MCF 10A (cell line): ENCODE measurements around the gene DYDC2. TPM values are rescaled to one million over a fixed set of nuclear protein-coding genes. Genes with fewer than 3 reads are reported as not detected.
A peak's percentile ranks its signal among the peaks of the same experiment; 100 is the strongest.

Source experiments
- BruUV-seq: library from RNA; stranded (reverse); fragments of 400-500 nt; replicated peaks from 2 replicates; lab custom pipeline; 2021; lab: Mats Ljungman, UMichigan
- CTCF ChIA-PET: fragments of 300-600 bp; sonication (Branson Sonifier 250); formaldehyde crosslinking; extraction: SDS; loops from one replicate; lab custom pipeline; 2021; ENCODE audit warnings: antibody characterized with exemption, inconsistent platforms; lab: Yijun Ruan, JAX
- POLR2A ChIA-PET: fragments of 300-600, 350-650 bp; sonication (Branson Sonifier 250); formaldehyde crosslinking; extraction: SDS; loops from one replicate; lab custom pipeline; 2020; ENCODE audit warnings: antibody characterized with exemption, inconsistent platforms; lab: Yijun Ruan, JAX
- DNase-seq: peaks from one replicate; pipeline ENCODE4 v3.0.0-alpha.2; 2018; ENCODE audit not compliant: unreplicated experiment
- H3K27ac Mint-ChIP-seq: one replicate; pipeline ENCODE4 v1.8.0; 2022; ENCODE audit warnings: mild to moderate bottlenecking, low read depth, mixed read lengths; ENCODE audit not compliant: unreplicated experiment
- H3K27me3 Mint-ChIP-seq: one replicate; pipeline ENCODE4 v1.8.0; 2022; ENCODE audit warnings: mixed read lengths; ENCODE audit not compliant: insufficient read depth, unreplicated experiment
- H3K36me3 Mint-ChIP-seq: one replicate; pipeline ENCODE4 v1.8.0; 2022; ENCODE audit warnings: mild to moderate bottlenecking, moderate library complexity, mixed read lengths; ENCODE audit not compliant: insufficient read depth, unreplicated experiment
- H3K4me1 Mint-ChIP-seq: one replicate; pipeline ENCODE4 v1.8.0; 2022; ENCODE audit warnings: mixed read lengths; ENCODE audit not compliant: insufficient read depth, unreplicated experiment
- H3K4me3 Mint-ChIP-seq: one replicate; pipeline ENCODE4 v1.8.0; 2022; ENCODE audit warnings: mild to moderate bottlenecking, moderate library complexity, mixed read lengths; ENCODE audit not compliant: unreplicated experiment
- H3K9me3 Mint-ChIP-seq: one replicate; pipeline ENCODE4 v1.8.0; 2022; ENCODE audit warnings: mixed read lengths; ENCODE audit not compliant: unreplicated experiment
- CTCF ChIP-seq: fragments of 200-600 bp; IDR thresholded peaks from one replicate; pipeline ENCODE4 v1.8.0; 2022; ENCODE audit warnings: antibody characterized with exemption, mild to moderate bottlenecking; ENCODE audit not compliant: unreplicated experiment
- intact Hi-C: fragments of 100-400 bp; cut with micrococcal nuclease; formaldehyde crosslinking; loops from 2 replicates; pipeline ENCODE4 v1.14.1; 2022
- total RNA-seq: library from RNA; stranded (reverse); gene quantifications from 2 replicates; pipeline ENCODE4 v1.2.3, GENCODE V29; 2022

DYDC2 gene
- total RNA-seq, 1 experiment from 2014 or later: not detected

DNA sequence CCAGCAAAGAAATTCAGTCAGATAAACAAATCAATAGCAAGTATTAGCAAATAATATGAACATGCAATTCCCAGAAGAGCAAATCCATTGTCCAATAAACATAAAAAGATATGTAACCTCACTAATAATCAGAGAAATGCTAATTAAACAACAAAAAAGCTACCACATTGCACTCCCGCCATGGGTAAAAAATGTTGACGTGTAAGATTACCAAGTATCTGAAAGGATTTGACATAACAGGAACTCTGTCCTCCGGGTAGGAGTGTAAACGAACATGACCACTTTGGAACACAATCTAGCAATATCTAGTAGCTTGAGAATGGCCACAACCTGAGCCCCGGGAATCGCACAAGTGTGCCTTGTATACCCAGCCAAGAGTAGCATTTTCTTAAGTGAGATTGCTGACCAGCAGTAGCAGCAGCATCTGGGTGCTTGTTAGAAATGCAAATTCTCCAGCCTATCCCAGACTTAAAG, 31.7 kb upstream of the DYDC2 start:
- no peak for TF ChIP-seq CTCF
- intact Hi-C loops: no loop called here
- Mint-ChIP-seq H3K36me3 (no peaks in the 10 kb centered on the region), H3K27ac (no peak overlapping the region), H3K9me3 (no peaks in the 10 kb centered on the region), H3K4me3 (no peak overlapping the region), H3K4me1 (peaks cover 5% of the 10 kb centered on the region), H3K27me3 (no peaks in the 10 kb centered on the region)
- BruUV-seq: no TSS peak
- CTCF ChIA-PET: interaction anchor here (0.9 to 2.0 kb wide), 3 partner anchors 9 to 338 kb away, joined by 3 to 6 read pairs (median 5); no protein-coding TSS in a partner anchor
- POLR2A ChIA-PET: interaction anchor here (0.7 to 1.7 kb wide), 2 partner anchors 9 to 26 kb away, joined by 3 to 4 read pairs; no protein-coding TSS in a partner anchor
- no peak for DNase-seq

- H3K4me3 Mint-ChIP-seq: no peak overlapping the region
- CTCF ChIA-PET: interaction anchor here (1.1 to 1.8 kb wide), 2 partner anchors 8 to 10 kb away, joined by 4 to 6 read pairs; no protein-coding TSS in a partner anchor
- H3K36me3 Mint-ChIP-seq: no peaks in the 10 kb centered on the region
- no peaks in the 10 kb centered on the region for H3K27me3 Mint-ChIP-seq
- BruUV-seq: no TSS peak
- POLR2A ChIA-PET: interaction anchor here (0.5 to 1.1 kb wide), 3 partner anchors 10 to 110 kb away, joined by 3 to 5 read pairs (median 4); no protein-coding TSS in a partner anchor
- no peak overlapping the region for H3K27ac Mint-ChIP-seq
- peaks cover 5% of the 10 kb centered on the region for H3K4me1 Mint-ChIP-seq
- DNase-seq: peak; percentile 44
- H3K9me3 Mint-ChIP-seq: no peaks in the 10 kb centered on the region
- intact Hi-C loops: no loop called here
- no peak for TF ChIP-seq CTCF
These were observed 22.6 kb upstream of the DYDC2 start for GRCh38 chr10:80333983-80334382.

DNA sequence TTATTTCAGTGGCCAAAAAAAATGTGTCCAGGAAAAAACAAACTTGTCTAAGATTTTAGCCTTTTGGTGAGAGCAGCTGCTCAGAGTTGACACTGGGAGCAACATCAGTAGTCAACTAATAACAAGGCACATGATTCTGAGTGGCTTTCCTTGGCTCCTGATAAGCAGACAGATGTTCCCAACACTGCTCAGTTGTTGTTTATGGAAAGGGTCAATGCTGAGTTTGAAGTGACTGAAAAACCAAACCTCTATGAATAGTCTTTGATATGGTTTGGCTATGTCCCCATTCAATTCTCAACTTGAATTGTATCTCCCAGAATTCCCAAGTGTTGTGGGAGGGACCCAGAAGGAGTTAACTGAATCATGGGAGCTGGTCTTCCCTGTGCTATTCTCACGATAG, 12.3 kb upstream of the DYDC2 start:
- ChIA-PET POLR2A (no interaction called here), CTCF (no interaction called here)
- no peaks in the 10 kb centered on the region for H3K27me3 Mint-ChIP-seq
- no TSS peak for BruUV-seq
- H3K27ac Mint-ChIP-seq: no peak overlapping the region
- H3K4me3 Mint-ChIP-seq: no peak overlapping the region
- no peak for DNase-seq
- H3K4me1 Mint-ChIP-seq: no peaks in the 10 kb centered on the region
- intact Hi-C loops: no loop called here
- H3K9me3 Mint-ChIP-seq: no peaks in the 10 kb centered on the region
- H3K36me3 Mint-ChIP-seq: no peaks in the 10 kb centered on the region
- TF ChIP-seq CTCF: no peak

GRCh38 chr10:80344912-80345311, 11.7 kb upstream of the DYDC2 start:
- Mint-ChIP-seq H3K36me3 (no peaks in the 10 kb centered on the region), H3K9me3 (no peaks in the 10 kb centered on the region), H3K4me3 (no peak overlapping the region), H3K4me1 (no peaks in the 10 kb centered on the region), H3K27me3 (no peaks in the 10 kb centered on the region), H3K27ac (no peak overlapping the region)
- POLR2A ChIA-PET: interaction anchor here (0.6 kb wide), 1 partner anchor 15 kb away, joined by 3 read pairs; no protein-coding TSS in a partner anchor
- BruUV-seq: no TSS peak
- TF ChIP-seq CTCF: no peak
- CTCF ChIA-PET: interaction anchor here (0.6 kb wide), 1 partner anchor 40 kb away, joined by 3 read pairs; no protein-coding TSS in a partner anchor
- intact Hi-C loops: no loop called here
- no peak for DNase-seq
